ENCODE results near the gene FER.

The FER gene

DNA sequence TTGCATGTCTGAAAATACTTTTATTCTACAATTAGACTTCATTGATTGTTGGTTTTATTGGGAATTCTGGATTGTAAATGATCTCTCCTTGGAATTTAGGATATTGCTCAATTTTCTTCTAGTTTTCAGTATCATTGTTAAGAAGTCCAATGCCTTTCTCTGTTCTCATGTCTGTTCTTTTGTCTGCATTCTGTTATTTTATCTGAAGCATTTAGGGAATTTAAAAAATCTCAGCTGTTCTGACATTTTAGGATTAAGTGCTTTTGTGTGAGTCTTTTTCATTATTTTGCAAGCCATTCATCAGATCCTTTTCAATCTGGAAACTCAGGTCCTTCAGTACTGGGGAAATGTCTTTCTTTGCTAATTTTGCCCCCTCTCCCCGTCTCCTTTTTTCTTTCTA, 4.4 kb upstream of the FER start:
- Histone ChIP-seq H3K4me3 (ENCODE audit: low read depth, low read length, poor library complexity, severe bottlenecking) (no peak overlapping the region), H2AFZ (ENCODE audit: low read length) (no peak overlapping the region), H4K20me1 (ENCODE audit: insufficient read depth, low read length) (no peaks in the 10 kb centered on the region), H3K9me3 (ENCODE audit: low read length) (no peaks in the 10 kb centered on the region), H3K4me2 (ENCODE audit: low read length) (no peak overlapping the region), H3K4me1 (ENCODE audit: insufficient read depth, low read length, severe bottlenecking) (peaks cover 12% of the 10 kb centered on the region), H3F3A (ENCODE audit: insufficient read depth, low read length) (no peaks in the 10 kb centered on the region; the same call in 1 of the 2 replicates), H3K36me3 (ENCODE audit: insufficient read depth, low read length) (no peaks in the 10 kb centered on the region), H3K27ac (ENCODE audit: low read depth, low read length, poor library complexity, severe bottlenecking) (no peak overlapping the region), H3K9ac (ENCODE audit: low read length) (no peak overlapping the region), H3K9me2 (ENCODE audit: low read depth, low read length) (no peaks in the 10 kb centered on the region), H3K27me3 (ENCODE audit: insufficient read depth, low read length) (no peaks in the 10 kb centered on the region), H3K79me2 (ENCODE audit: insufficient read depth, low read length) (no peaks in the 10 kb centered on the region)
- no peak for TF ChIP-seq EZH2 (IDR thresholded peaks at IDR 0.05; ENCODE audit: borderline replicate concordance, low read length)
- TF ChIP-seq, protein P1, sequence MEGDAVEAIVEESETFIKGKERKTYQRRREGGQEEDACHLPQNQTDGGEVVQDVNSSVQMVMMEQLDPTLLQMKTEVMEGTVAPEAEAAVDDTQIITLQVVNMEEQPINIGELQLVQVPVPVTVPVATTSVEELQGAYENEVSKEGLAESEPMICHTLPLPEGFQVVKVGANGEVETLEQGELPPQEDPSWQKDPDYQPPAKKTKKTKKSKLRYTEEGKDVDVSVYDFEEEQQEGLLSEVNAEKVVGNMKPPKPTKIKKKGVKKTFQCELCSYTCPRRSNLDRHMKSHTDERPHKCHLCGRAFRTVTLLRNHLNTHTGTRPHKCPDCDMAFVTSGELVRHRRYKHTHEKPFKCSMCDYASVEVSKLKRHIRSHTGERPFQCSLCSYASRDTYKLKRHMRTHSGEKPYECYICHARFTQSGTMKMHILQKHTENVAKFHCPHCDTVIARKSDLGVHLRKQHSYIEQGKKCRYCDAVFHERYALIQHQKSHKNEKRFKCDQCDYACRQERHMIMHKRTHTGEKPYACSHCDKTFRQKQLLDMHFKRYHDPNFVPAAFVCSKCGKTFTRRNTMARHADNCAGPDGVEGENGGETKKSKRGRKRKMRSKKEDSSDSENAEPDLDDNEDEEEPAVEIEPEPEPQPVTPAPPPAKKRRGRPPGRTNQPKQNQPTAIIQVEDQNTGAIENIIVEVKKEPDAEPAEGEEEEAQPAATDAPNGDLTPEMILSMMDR (IDR thresholded peaks at IDR 0.05; ENCODE audit: low read length), result no peak

DNA sequence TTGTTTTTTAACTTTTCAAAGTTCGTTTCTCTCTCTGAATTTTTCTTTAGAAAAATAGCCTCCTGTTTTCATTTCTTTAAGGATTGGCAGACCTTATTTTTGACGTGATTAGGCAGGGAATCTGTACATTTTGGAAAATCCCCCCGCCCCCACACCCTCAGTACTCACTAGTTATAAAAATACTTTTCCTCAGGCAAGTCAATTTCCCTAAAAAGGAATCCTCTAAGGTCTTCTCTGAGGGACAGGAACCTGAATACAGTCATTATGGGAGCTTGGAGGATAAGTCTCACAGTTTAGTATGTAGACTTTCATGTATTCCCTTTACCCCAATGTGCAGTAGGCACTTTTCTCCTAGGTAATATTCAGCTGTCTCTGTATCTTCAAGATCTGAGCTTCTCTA, 3.9 kb upstream of the FER start:
- Histone ChIP-seq H3F3A (ENCODE audit: insufficient read depth, low read length) (no peaks in the 10 kb centered on the region; the same call in 1 of the 2 replicates), H4K20me1 (ENCODE audit: insufficient read depth, low read length) (no peaks in the 10 kb centered on the region), H3K36me3 (ENCODE audit: insufficient read depth, low read length) (no peaks in the 10 kb centered on the region), H2AFZ (ENCODE audit: low read length) (no peak overlapping the region), H3K27ac (ENCODE audit: low read depth, low read length, poor library complexity, severe bottlenecking) (no peak overlapping the region), H3K9me3 (ENCODE audit: low read length) (no peaks in the 10 kb centered on the region), H3K79me2 (ENCODE audit: insufficient read depth, low read length) (no peaks in the 10 kb centered on the region), H3K4me1 (ENCODE audit: insufficient read depth, low read length, severe bottlenecking) (peaks cover 12% of the 10 kb centered on the region), H3K4me2 (ENCODE audit: low read length) (no peak overlapping the region), H3K27me3 (ENCODE audit: insufficient read depth, low read length) (no peaks in the 10 kb centered on the region), H3K9ac (ENCODE audit: low read length) (no peak overlapping the region), H3K4me3 (ENCODE audit: low read depth, low read length, poor library complexity, severe bottlenecking) (no peak overlapping the region), H3K9me2 (ENCODE audit: low read depth, low read length) (no peaks in the 10 kb centered on the region)
- TF ChIP-seq, protein P1 (IDR thresholded peaks at IDR 0.05; ENCODE audit: low read length), result no peak
- TF ChIP-seq EZH2 (IDR thresholded peaks at IDR 0.05; ENCODE audit: borderline replicate concordance, low read length), result no peak

DNA sequence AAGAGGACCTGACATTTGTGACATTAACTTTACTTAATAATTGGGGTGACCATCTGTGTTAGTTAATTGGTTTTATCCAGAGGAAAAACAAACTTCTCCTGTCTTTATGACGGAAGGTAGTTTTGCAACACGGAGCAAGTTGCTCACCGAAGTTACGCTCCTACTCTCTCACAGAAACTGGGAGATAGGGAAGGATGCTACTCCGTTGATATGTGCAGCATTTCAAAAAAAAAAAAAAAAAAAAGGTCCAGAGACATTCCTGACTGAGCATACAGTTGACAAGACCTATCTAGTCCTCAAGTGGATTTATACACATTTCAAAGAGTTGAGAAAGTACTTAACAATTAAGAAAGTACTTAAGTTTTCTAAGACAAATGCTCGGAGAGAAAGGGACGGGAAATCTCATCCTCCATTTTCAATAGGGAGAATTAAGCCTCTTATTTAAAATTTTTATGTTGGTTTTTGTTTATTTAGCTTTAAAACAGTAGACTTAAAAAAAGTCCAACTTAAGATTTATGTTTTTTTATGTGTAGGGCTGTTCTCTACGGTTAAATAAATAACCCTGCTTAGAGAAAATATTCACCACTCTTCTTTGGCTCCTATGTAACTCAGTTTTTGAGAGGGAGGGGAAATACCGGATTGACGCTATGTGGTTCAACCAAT, 455 bp upstream of the FER start:
- Histone ChIP-seq H3K79me2 (ENCODE audit: insufficient read depth, low read length) (no peaks in the 10 kb centered on the region), H4K20me1 (ENCODE audit: insufficient read depth, low read length) (no peaks in the 10 kb centered on the region), H3K9me3 (ENCODE audit: low read length) (no peaks in the 10 kb centered on the region), H3K4me3 (ENCODE audit: low read depth, low read length, poor library complexity, severe bottlenecking) (peak overlapping the region; percentile 68), H3K27ac (ENCODE audit: low read depth, low read length, poor library complexity, severe bottlenecking) (no peak overlapping the region), H3K4me1 (ENCODE audit: insufficient read depth, low read length, severe bottlenecking) (peaks cover 21% of the 10 kb centered on the region), H3F3A (ENCODE audit: insufficient read depth, low read length) (no peaks in the 10 kb centered on the region; the same call in 1 of the 2 replicates), H3K4me2 (ENCODE audit: low read length) (peak overlapping the region; percentile 89), H3K9me2 (ENCODE audit: low read depth, low read length) (no peaks in the 10 kb centered on the region), H2AFZ (ENCODE audit: low read length) (no peak overlapping the region), H3K27me3 (ENCODE audit: insufficient read depth, low read length) (no peaks in the 10 kb centered on the region), H3K9ac (ENCODE audit: low read length) (peak overlapping the region; percentile 83; the same call in 1 of the 2 replicates), H3K36me3 (ENCODE audit: insufficient read depth, low read length) (no peaks in the 10 kb centered on the region)
- TF ChIP-seq, protein P1 (IDR thresholded peaks at IDR 0.05; ENCODE audit: low read length), result no peak
- TF ChIP-seq EZH2 (IDR thresholded peaks at IDR 0.05; ENCODE audit: borderline replicate concordance, low read length), result no peak
